GM23338 (cell line): ENCODE measurements around the gene GAPDH. TPM values are rescaled to one million over a fixed set of nuclear protein-coding genes. Genes with fewer than 3 reads are reported as not detected.

Experiments
- ATAC-seq: fragments of 200-7000 bp; cut with Tn5 transposase; 3 replicates; pipeline ENCODE4 v1.9.1; 2020
- DNase-seq: peaks from one replicate; pipeline ENCODE4 v3.0.0-alpha.2; 2015; ENCODE audit warnings: low spot score
- H2AFZ ChIP-seq: fragments of 200-600 bp; sonication (generic); 2 replicates; pipeline ENCODE4 v1.8.0; 2016; ENCODE audit warnings: antibody characterized with exemption, mild to moderate bottlenecking, moderate library complexity
- H3F3A ChIP-seq: fragments of 200-600 bp; sonication (generic); replicated peaks from 2 replicates; pipeline ENCODE4 v1.8.0; 2017; ENCODE audit warnings: antibody characterized with exemption, mixed run types, low read depth
- H3K27ac ChIP-seq: fragments of 200-600 bp; sonication (generic); 2 replicates; pipeline ENCODE4 v1.6.1; 2016; ENCODE audit warnings: low read depth
- H3K27me3 ChIP-seq: fragments of 200-600 bp; sonication (generic); 2 replicates; pipeline ENCODE4 v1.8.0; 2016; ENCODE audit warnings: mild to moderate bottlenecking, mixed run types, moderate library complexity; ENCODE audit not compliant: insufficient read depth
- H3K36me3 ChIP-seq: fragments of 200-600 bp; sonication (generic); 2 replicates; pipeline ENCODE4 v1.8.0; 2016; ENCODE audit warnings: mild to moderate bottlenecking; ENCODE audit not compliant: insufficient read depth
- H3K4me1 ChIP-seq: fragments of 200-600 bp; sonication (generic); 2 replicates; pipeline ENCODE4 v1.8.0; 2016; ENCODE audit warnings: mild to moderate bottlenecking, moderate library complexity; ENCODE audit not compliant: insufficient read depth
- H3K4me2 ChIP-seq: fragments of 200-600 bp; sonication (generic); 2 replicates; pipeline ENCODE4 v1.7.1; 2017; ENCODE audit warnings: mixed run types
- H3K4me3 ChIP-seq: fragments of 200-600 bp; sonication (generic); 2 replicates; pipeline ENCODE4 v1.6.1; 2016; ENCODE audit warnings: mixed run types
- H3K79me2 ChIP-seq: fragments of 200-600 bp; sonication (generic); replicated peaks from 2 replicates; pipeline ENCODE4 v1.8.0; 2017; ENCODE audit warnings: mild to moderate bottlenecking; ENCODE audit not compliant: insufficient read depth
- H3K9me2 ChIP-seq: fragments of 200-600 bp; sonication (generic); 2 replicates; pipeline ENCODE4 v1.8.0; 2017; ENCODE audit not compliant: insufficient read depth
- H4K20me1 ChIP-seq: fragments of 200-600 bp; sonication (generic); replicated peaks from 2 replicates; pipeline ENCODE4 v1.8.0; 2017; ENCODE audit warnings: mild to moderate bottlenecking; ENCODE audit not compliant: insufficient read depth
- H3K27ac Mint-ChIP-seq: 2 replicates; pipeline ENCODE4 v1.8.0; 2020; ENCODE audit warnings: inconsistent platforms, mild to moderate bottlenecking, moderate library complexity, mixed read lengths
- H3K27me3 Mint-ChIP-seq: 3 replicates; pipeline ENCODE4 v1.8.0; 2022; ENCODE audit warnings: low read depth, mild to moderate bottlenecking, moderate library complexity, mixed read lengths, inconsistent platforms; ENCODE audit not compliant: insufficient read depth, poor library complexity
- H3K36me3 Mint-ChIP-seq: 3 replicates; pipeline ENCODE4 v1.8.0; 2021; ENCODE audit warnings: low read depth, mild to moderate bottlenecking, inconsistent platforms, moderate library complexity, mixed read lengths
- H3K4me1 Mint-ChIP-seq: 3 replicates; pipeline ENCODE4 v1.8.0; 2020; ENCODE audit warnings: mild to moderate bottlenecking, inconsistent platforms, mixed read lengths
- H3K4me3 Mint-ChIP-seq: 3 replicates; pipeline ENCODE4 v1.8.0; 2021; ENCODE audit warnings: moderate library complexity, mild to moderate bottlenecking, inconsistent platforms, mixed read lengths
- H3K9me3 Mint-ChIP-seq: 3 replicates; pipeline ENCODE4 v1.8.0; 2020; ENCODE audit warnings: moderate library complexity, mild to moderate bottlenecking, inconsistent platforms, mixed read lengths
- CREB1 ChIP-seq: fragments of 250-450 bp; sonication (Bioruptor Pico); IDR thresholded peaks from 2 replicates; pipeline ENCODE4 v1.5.0; 2020; ENCODE audit warnings: low read depth, mild to moderate bottlenecking, moderate library complexity
- EZH2phosphoT487 ChIP-seq: fragments of 200-600 bp; sonication (generic); IDR thresholded peaks from one replicate; pipeline ENCODE4 v1.8.1; 2018; ENCODE audit warnings: antibody characterized with exemption; ENCODE audit not compliant: unreplicated experiment
- JUNB ChIP-seq: IDR thresholded peaks from one replicate; pipeline ENCODE4 v1.6.1; 2016; ENCODE audit warnings: antibody characterized with exemption; ENCODE audit not compliant: unreplicated experiment
- ZNF331 ChIP-seq: fragments of 250-450 bp; sonication (Bioruptor Pico); IDR thresholded peaks from 2 replicates; pipeline ENCODE4 v1.5.0; 2020; ENCODE audit warnings: low read depth, mild to moderate bottlenecking, moderate library complexity
- polyA plus RNA-seq: library from polyadenylated mRNA; unstranded; fragments of >200 nt; fragmentation: Nextera tagmentation; extraction: Ambion mirVana; gene quantifications from 2 replicates; pipeline ENCODE4 v1.2.1, GENCODE V29; 2016
- total RNA-seq: library from RNA; depleted of rRNA; stranded (reverse); fragments of >200 nt; shearing (Covaris generic); gene quantifications from 2 replicates; pipeline ENCODE4 v1.2.3, GENCODE V29; 2014
- TF ChIP-seq, protein P1 (sequence below): fragments of 250-450 bp; sonication (Bioruptor Pico); IDR thresholded peaks from 2 replicates; pipeline ENCODE4 v1.5.0; 2020; ENCODE audit warnings: mild to moderate bottlenecking, moderate library complexity
- TF ChIP-seq, protein P2 (sequence below), 2 experiments: fragments of 200-600 bp in 1 of 2; sonication (generic) in 1 of 2; conservative IDR thresholded peaks; 2 replicates each; pipeline versions ENCODE4 v1.5.1 to v1.6.1; 2016 to 2017; ENCODE audit warnings: antibody characterized with exemption in 2 of 2, low read depth in 2 of 2, mild to moderate bottlenecking in 2 of 2, moderate library complexity in 1 of 2
- TF ChIP-seq, protein P3 (sequence below): IDR thresholded peaks from one replicate; pipeline ENCODE4 v1.6.1; 2018; ENCODE audit warnings: antibody characterized with exemption; ENCODE audit not compliant: unreplicated experiment

GAPDH gene
- total and polyA plus RNA-seq, 2 experiments from 2014 or later: 5,853 to 6,219 TPM

DNA sequence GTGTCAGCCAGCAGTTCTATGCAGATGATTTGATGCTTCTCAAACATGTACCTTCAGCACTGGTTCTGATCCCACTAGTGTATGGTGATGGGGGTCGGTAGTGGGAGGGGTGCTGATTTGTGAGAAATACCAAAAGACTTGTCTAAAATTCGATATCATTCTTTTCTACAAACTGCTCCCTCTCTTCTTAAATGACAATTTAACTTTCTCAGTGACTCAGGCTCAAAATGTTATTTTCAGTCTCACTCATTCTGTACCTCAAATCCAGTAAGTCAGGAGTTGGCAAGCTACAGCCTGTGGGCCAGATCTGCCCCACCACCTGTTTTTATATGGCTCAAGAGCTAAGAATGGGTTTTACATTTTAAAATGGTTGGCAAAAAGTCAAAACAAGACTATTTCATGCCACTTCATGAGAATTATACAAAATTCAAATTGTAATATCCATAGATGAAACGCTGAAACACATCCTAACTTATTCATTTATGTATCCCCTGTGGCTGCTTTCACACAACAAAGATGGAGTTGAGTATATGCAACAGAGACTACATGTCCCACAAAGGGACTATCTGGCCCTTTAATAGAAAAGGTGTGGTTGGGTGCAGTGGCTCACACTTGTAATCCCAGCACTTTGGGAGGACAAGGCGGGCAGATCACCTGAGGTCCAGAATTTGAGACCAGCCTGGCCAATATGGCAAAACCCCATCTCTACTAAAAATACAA, 40.4 kb downstream of the GAPDH start (continued):
- TF ChIP-seq, protein P1, sequence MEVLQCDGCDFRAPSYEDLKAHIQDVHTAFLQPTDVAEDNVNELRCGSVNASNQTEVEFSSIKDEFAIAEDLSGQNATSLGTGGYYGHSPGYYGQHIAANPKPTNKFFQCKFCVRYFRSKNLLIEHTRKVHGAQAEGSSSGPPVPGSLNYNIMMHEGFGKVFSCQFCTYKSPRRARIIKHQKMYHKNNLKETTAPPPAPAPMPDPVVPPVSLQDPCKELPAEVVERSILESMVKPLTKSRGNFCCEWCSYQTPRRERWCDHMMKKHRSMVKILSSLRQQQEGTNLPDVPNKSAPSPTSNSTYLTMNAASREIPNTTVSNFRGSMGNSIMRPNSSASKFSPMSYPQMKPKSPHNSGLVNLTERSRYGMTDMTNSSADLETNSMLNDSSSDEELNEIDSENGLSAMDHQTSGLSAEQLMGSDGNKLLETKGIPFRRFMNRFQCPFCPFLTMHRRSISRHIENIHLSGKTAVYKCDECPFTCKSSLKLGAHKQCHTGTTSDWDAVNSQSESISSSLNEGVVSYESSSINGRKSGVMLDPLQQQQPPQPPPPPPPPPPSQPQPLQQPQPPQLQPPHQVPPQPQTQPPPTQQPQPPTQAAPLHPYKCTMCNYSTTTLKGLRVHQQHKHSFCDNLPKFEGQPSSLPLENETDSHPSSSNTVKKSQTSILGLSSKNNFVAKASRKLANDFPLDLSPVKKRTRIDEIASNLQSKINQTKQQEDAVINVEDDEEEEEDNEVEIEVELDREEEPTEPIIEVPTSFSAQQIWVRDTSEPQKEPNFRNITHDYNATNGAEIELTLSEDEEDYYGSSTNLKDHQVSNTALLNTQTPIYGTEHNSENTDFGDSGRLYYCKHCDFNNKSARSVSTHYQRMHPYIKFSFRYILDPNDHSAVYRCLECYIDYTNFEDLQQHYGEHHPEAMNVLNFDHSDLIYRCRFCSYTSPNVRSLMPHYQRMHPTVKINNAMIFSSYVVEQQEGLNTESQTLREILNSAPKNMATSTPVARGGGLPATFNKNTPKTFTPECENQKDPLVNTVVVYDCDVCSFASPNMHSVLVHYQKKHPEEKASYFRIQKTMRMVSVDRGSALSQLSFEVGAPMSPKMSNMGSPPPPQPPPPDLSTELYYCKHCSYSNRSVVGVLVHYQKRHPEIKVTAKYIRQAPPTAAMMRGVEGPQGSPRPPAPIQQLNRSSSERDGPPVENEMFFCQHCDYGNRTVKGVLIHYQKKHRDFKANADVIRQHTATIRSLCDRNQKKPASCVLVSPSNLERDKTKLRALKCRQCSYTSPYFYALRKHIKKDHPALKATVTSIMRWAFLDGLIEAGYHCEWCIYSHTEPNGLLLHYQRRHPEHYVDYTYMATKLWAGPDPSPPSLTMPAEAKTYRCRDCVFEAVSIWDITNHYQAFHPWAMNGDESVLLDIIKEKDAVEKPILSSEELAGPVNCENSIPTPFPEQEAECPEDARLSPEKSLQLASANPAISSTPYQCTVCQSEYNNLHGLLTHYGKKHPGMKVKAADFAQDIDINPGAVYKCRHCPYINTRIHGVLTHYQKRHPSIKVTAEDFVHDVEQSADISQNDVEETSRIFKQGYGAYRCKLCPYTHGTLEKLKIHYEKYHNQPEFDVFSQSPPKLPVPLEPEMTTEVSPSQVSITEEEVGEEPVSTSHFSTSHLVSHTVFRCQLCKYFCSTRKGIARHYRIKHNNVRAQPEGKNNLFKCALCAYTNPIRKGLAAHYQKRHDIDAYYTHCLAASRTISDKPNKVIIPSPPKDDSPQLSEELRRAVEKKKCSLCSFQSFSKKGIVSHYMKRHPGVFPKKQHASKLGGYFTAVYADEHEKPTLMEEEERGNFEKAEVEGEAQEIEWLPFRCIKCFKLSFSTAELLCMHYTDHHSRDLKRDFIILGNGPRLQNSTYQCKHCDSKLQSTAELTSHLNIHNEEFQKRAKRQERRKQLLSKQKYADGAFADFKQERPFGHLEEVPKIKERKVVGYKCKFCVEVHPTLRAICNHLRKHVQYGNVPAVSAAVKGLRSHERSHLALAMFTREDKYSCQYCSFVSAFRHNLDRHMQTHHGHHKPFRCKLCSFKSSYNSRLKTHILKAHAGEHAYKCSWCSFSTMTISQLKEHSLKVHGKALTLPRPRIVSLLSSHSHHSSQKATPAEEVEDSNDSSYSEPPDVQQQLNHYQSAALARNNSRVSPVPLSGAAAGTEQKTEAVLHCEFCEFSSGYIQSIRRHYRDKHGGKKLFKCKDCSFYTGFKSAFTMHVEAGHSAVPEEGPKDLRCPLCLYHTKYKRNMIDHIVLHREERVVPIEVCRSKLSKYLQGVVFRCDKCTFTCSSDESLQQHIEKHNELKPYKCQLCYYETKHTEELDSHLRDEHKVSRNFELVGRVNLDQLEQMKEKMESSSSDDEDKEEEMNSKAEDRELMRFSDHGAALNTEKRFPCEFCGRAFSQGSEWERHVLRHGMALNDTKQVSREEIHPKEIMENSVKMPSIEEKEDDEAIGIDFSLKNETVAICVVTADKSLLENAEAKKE (CRISPR knock-in tag): no peak

DNA sequence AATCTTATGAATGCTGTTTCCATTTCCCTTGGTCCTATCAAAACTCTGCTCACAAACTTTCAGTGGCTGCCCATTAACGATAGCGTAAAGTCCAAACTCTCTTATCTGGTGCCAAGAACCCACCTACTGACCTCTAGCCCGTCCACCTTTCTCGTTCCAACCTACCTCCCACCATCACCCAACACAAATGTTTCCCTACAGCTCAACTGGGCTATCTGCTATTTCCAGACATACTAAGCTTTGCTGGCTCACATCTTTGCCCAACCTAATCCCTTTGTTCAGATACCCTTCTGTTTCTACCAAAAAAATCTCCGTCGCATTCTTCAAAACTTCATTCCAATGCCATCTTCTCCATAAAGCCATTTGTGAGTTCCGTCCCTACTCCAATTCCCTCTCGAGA, 41.3 kb downstream of the GAPDH start:
- Histone ChIP-seq H3K79me2 (0 out of 2 replicates have a peak, but pooled peaks cover 4% of the 10 kb centered on the region), H3K4me2 (no peak overlapping the region), H3K27ac (no peak overlapping the region), H3K4me3 (no peak overlapping the region), H3K27me3 (no peaks in the 10 kb centered on the region), H3K36me3 (peaks cover 80% of the 10 kb centered on the region), H4K20me1 (peaks cover 18% of the 10 kb centered on the region), H3K9me2 (no peaks in the 10 kb centered on the region), H2AFZ (no peak overlapping the region), H3K4me1 (no peaks in the 10 kb centered on the region; the same call in 1 of the 2 replicates), H3F3A (peaks cover 37% of the 10 kb centered on the region)
- DNase-seq: no peak
- Mint-ChIP-seq H3K27me3 (peaks cover 7% of the 10 kb centered on the region), H3K4me3 (no peak overlapping the region), H3K4me1 (no peaks in the 10 kb centered on the region), H3K9me3 (no peaks in the 10 kb centered on the region), H3K36me3 (peaks cover 92% of the 10 kb centered on the region), H3K27ac (no peak overlapping the region)
- no peak for ATAC-seq
- TF ChIP-seq, protein P2, sequence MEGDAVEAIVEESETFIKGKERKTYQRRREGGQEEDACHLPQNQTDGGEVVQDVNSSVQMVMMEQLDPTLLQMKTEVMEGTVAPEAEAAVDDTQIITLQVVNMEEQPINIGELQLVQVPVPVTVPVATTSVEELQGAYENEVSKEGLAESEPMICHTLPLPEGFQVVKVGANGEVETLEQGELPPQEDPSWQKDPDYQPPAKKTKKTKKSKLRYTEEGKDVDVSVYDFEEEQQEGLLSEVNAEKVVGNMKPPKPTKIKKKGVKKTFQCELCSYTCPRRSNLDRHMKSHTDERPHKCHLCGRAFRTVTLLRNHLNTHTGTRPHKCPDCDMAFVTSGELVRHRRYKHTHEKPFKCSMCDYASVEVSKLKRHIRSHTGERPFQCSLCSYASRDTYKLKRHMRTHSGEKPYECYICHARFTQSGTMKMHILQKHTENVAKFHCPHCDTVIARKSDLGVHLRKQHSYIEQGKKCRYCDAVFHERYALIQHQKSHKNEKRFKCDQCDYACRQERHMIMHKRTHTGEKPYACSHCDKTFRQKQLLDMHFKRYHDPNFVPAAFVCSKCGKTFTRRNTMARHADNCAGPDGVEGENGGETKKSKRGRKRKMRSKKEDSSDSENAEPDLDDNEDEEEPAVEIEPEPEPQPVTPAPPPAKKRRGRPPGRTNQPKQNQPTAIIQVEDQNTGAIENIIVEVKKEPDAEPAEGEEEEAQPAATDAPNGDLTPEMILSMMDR (conservative IDR thresholded peaks at IDR 0.05; ENCODE audit: low read depth in 2 of 2): no peak
- TF ChIP-seq, protein P3, sequence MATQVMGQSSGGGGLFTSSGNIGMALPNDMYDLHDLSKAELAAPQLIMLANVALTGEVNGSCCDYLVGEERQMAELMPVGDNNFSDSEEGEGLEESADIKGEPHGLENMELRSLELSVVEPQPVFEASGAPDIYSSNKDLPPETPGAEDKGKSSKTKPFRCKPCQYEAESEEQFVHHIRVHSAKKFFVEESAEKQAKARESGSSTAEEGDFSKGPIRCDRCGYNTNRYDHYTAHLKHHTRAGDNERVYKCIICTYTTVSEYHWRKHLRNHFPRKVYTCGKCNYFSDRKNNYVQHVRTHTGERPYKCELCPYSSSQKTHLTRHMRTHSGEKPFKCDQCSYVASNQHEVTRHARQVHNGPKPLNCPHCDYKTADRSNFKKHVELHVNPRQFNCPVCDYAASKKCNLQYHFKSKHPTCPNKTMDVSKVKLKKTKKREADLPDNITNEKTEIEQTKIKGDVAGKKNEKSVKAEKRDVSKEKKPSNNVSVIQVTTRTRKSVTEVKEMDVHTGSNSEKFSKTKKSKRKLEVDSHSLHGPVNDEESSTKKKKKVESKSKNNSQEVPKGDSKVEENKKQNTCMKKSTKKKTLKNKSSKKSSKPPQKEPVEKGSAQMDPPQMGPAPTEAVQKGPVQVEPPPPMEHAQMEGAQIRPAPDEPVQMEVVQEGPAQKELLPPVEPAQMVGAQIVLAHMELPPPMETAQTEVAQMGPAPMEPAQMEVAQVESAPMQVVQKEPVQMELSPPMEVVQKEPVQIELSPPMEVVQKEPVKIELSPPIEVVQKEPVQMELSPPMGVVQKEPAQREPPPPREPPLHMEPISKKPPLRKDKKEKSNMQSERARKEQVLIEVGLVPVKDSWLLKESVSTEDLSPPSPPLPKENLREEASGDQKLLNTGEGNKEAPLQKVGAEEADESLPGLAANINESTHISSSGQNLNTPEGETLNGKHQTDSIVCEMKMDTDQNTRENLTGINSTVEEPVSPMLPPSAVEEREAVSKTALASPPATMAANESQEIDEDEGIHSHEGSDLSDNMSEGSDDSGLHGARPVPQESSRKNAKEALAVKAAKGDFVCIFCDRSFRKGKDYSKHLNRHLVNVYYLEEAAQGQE: no peak
- TF ChIP-seq JUNB: no peak
- no peak for TF ChIP-seq EZH2phosphoT487
- no peak for TF ChIP-seq CREB1 (CRISPR knock-in tag)
- no peak for TF ChIP-seq ZNF331 (CRISPR knock-in tag)
